ENCODE measurements around the gene CXCL6. TPM values are rescaled to one million over a fixed set of nuclear protein-coding genes. Genes with fewer than 3 reads are reported as not detected.

The CXCL6 gene
- total and polyA plus RNA-seq, 7 donors = 0.04 to 0.54 (median 0.14) TPM; not detected in 3

- ATAC-seq = no peak
Observed at GRCh38 chr4:73850261-73850970, 13.9 kb downstream of the CXCL6 start.

GRCh38 chr4:73851293-73851692 is 14.8 kb downstream of the CXCL6 start:
- H3K27ac ChIP-seq = no peak overlapping the region
- intact Hi-C loops (cut with DNase I) = no loop called here
- no peak for TF ChIP-seq CTCF (IDR thresholded peaks at IDR 0.05)
- peaks cover 0 to 5% (median 4%) of the 10 kb centered on the region in 3 donors for H3K27me3 ChIP-seq (ENCODE audit: insufficient read depth in 3 of 3, low read length in 2 of 3)
- ATAC-seq = no peak
- no peaks in the 10 kb centered on the region for H3K9me3 ChIP-seq
- H3K36me3 ChIP-seq (ENCODE audit: insufficient read depth in 1 of 2, low read depth in 1 of 2) = no peaks in the 10 kb centered on the region
- H3K4me3 ChIP-seq = no peak overlapping the region
- H3K4me1 ChIP-seq = no peaks in the 10 kb centered on the region
- WGBS, 3 donors = 59 to 70% (median 59%) methylated on average over 1 of the region's 1 CpG
- no peak for DNase-seq

More at GRCh38 chr4:73850261-73850970, 13.9 kb downstream of the CXCL6 start:
- H3K27ac ChIP-seq = no peak overlapping the region
- no peak overlapping the region for H3K4me3 ChIP-seq
- H3K9me3 ChIP-seq = no peaks in the 10 kb centered on the region
- no peak for TF ChIP-seq CTCF (IDR thresholded peaks at IDR 0.05)
- H3K36me3 ChIP-seq (ENCODE audit: insufficient read depth in 1 of 2, low read depth in 1 of 2) = no peaks in the 10 kb centered on the region
- no peaks in the 10 kb centered on the region for H3K4me1 ChIP-seq
- DNase-seq = no peak
- WGBS, 3 donors = 81 to 82% (median 82%) methylated on average over 4 of the region's 4 CpGs
- H3K27me3 ChIP-seq (ENCODE audit: insufficient read depth in 3 of 3, low read length in 2 of 3) = peaks cover 0 to 5% (median 4%) of the 10 kb centered on the region in 3 donors
- intact Hi-C loops (cut with DNase I) = no loop called here

- H3K36me3 ChIP-seq (ENCODE audit: insufficient read depth in 1 of 2, low read depth in 1 of 2) = no peaks in the 10 kb centered on the region
- TF ChIP-seq CTCF (IDR thresholded peaks at IDR 0.05) = no peak
- ATAC-seq (no peak), DNase-seq (no peak)
- no peak overlapping the region for H3K4me3 ChIP-seq
- no peaks in the 10 kb centered on the region for H3K9me3 ChIP-seq
- no peak overlapping the region for H3K27ac ChIP-seq
- peaks cover 0 to 5% (median 4%) of the 10 kb centered on the region in 3 donors for H3K27me3 ChIP-seq (ENCODE audit: insufficient read depth in 3 of 3, low read length in 2 of 3)
- intact Hi-C loops (cut with DNase I) = no loop called here
- no peaks in the 10 kb centered on the region for H3K4me1 ChIP-seq
Observed at GRCh38 chr4:73852771-73853170, 16.3 kb downstream of the CXCL6 start.

GRCh38 chr4:73853246-73853704 is 16.8 kb downstream of the CXCL6 start, which contains the start of gene PF4V1:
PF4V1 (plus strand) TSS chr4:73853296; CDS start chr4:73853363, 67 bp downstream.
- DNase-seq (peak; percentile 28 to 63), ATAC-seq (no peak)
- Histone ChIP-seq H3K27me3 (ENCODE audit: insufficient read depth in 3 of 3, low read length in 2 of 3) (peaks cover 0 to 5% (median 4%) of the 10 kb centered on the region in 3 donors), H3K4me3 (no peak within 1 kb of the TSS), H3K9me3 (no peaks in the 10 kb centered on the region), H3K4me1 (no peaks in the 10 kb centered on the region), H3K27ac (no peak within 1 kb of the TSS), H3K36me3 (ENCODE audit: insufficient read depth in 1 of 2, low read depth in 1 of 2) (no peaks in the 10 kb centered on the region)
- no peak for TF ChIP-seq CTCF (IDR thresholded peaks at IDR 0.05)
- 6 to 14% (median 8%) methylated on average over 22 of the region's 22 CpGs for WGBS, 3 donors
- intact Hi-C loops (cut with DNase I) = no loop called here
